Calu3 (cell line): ENCODE results near the gene CACNA1S. TPM values are rescaled to one million over a fixed set of nuclear protein-coding genes. Genes with fewer than 3 reads are reported as not detected.

Experiments used
- BruUV-seq: library from RNA; stranded (reverse); fragments of 400-500 nt; replicated peaks from 2 replicates; lab custom pipeline; 2021; lab: Mats Ljungman, UMichigan
- CTCF ChIA-PET: fragments of 300-600 bp; sonication (Branson Sonifier 250); formaldehyde crosslinking; loops from one replicate; lab custom pipeline; 2022; ENCODE audit warnings: antibody characterized with exemption; lab: Charles Lee
- DNase-seq: peaks from one replicate; pipeline ENCODE4 v3.0.0; 2022
- H3K27ac Mint-ChIP-seq: one replicate; pipeline ENCODE4 v1.8.0; 2022; ENCODE audit warnings: mixed read lengths; ENCODE audit not compliant: unreplicated experiment
- H3K27me3 Mint-ChIP-seq: one replicate; pipeline ENCODE4 v1.8.0; 2022; ENCODE audit warnings: mixed read lengths; ENCODE audit not compliant: unreplicated experiment
- H3K36me3 Mint-ChIP-seq: one replicate; pipeline ENCODE4 v1.8.0; 2022; ENCODE audit warnings: mild to moderate bottlenecking, moderate library complexity, mixed read lengths; ENCODE audit not compliant: insufficient read depth, unreplicated experiment
- H3K4me1 Mint-ChIP-seq: one replicate; pipeline ENCODE4 v1.8.0; 2022; ENCODE audit warnings: mild to moderate bottlenecking, low read depth, mixed read lengths; ENCODE audit not compliant: unreplicated experiment
- H3K4me3 Mint-ChIP-seq: one replicate; pipeline ENCODE4 v1.8.0; 2022; ENCODE audit warnings: mild to moderate bottlenecking, low read depth, moderate library complexity, mixed read lengths; ENCODE audit not compliant: unreplicated experiment
- H3K9me3 Mint-ChIP-seq: one replicate; pipeline ENCODE4 v1.8.0; 2022; ENCODE audit warnings: low read depth, mixed read lengths; ENCODE audit not compliant: unreplicated experiment
- CTCF ChIP-seq: fragments of 200-600 bp; IDR thresholded peaks from one replicate; pipeline ENCODE4 v1.8.0; 2022; ENCODE audit warnings: antibody characterized with exemption; ENCODE audit not compliant: unreplicated experiment
- intact Hi-C: fragments of 100-400 bp; cut with micrococcal nuclease; formaldehyde crosslinking; loops from one replicate; pipeline ENCODE4 v1.10.0; 2022; ENCODE audit not compliant: unreplicated experiment
- total RNA-seq: library from RNA; stranded (reverse); gene quantifications from 2 replicates; pipeline ENCODE4 v1.2.3, GENCODE V29; 2022

The CACNA1S gene
- total RNA-seq, 1 experiment from 2014 or later: not detected

GRCh38 chr1:201141418-201141817 lies 29.2 kb upstream of the CACNA1S start:
- CTCF ChIA-PET: no interaction called here
- intact Hi-C loops: no loop called here
- Mint-ChIP-seq H3K27me3 (no peaks in the 10 kb centered on the region), H3K36me3 (peaks cover 32% of the 10 kb centered on the region), H3K4me3 (no peak overlapping the region), H3K27ac (no peak overlapping the region), H3K9me3 (no peaks in the 10 kb centered on the region), H3K4me1 (no peaks in the 10 kb centered on the region)
- DNase-seq: no peak
- BruUV-seq: no TSS peak
- TF ChIP-seq CTCF: no peak

DNA sequence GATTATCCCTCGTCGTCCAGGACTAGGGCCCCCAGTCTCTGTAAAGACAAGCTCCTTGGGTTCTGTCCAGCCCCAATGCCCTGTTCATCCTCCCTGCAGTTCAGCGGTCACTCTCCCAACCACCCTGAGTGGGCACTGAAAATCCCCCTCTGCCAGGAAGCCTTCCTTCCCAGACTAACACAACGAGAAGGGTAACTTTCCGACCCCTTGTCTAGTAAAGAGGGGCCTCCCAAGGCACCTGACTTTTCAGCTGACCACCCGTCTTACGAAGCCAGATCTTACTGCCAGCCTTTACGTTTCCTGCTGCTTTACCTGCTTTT lies 28.7 kb upstream of the CACNA1S start:
- intact Hi-C loops: no loop called here
- H3K27me3 Mint-ChIP-seq: no peaks in the 10 kb centered on the region
- H3K9me3 Mint-ChIP-seq: no peaks in the 10 kb centered on the region
- no peak overlapping the region for H3K27ac Mint-ChIP-seq
- no peaks in the 10 kb centered on the region for H3K4me1 Mint-ChIP-seq
- BruUV-seq: no TSS peak
- no peak for DNase-seq
- H3K4me3 Mint-ChIP-seq: no peak overlapping the region
- no peak for TF ChIP-seq CTCF
- peaks cover 32% of the 10 kb centered on the region for H3K36me3 Mint-ChIP-seq
- CTCF ChIA-PET: interaction anchor here (0.6 kb wide), 1 partner anchor 1106 kb away, joined by 3 read pairs; no protein-coding TSS in a partner anchor

DNA sequence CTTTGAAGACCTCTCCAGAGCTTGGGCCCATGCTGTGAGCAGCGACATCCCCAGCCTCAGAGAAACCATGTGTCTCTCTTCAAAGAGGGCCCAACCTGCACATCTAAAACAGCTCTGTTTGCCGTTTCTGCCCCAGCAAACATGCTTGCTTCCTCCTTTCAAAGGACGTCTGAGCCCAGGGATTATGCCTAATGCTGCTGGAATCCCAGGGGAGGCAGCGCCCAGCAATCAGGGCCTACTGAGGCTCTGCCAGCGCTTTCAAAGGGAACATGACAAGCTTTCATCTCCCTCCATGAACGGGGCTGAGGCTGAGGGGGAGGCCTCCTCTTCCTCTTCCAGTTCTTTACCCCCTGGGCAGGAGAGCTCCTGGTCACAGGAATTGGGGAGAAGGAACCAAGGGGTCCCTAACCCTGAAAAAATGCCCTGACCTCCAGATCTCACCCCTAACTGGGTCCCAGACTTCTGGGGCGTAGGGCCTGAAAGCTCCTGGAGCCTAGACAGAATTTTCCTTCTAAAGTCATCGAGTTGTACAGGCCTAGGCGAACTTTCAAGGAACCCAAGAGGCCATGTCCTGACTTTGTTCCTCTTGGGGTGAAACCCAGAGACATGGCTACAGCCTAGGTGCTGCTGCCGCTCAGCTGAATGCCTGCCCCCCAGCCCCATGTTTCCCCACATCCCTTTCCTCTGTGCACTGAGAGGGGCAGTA lies 28.2 kb upstream of the CACNA1S start:
- CTCF ChIA-PET: interaction anchor here (0.6 kb wide), 1 partner anchor 1106 kb away, joined by 3 read pairs; no protein-coding TSS in a partner anchor
- no peaks in the 10 kb centered on the region for H3K9me3 Mint-ChIP-seq
- intact Hi-C loops: no loop called here
- H3K4me3 Mint-ChIP-seq: no peak overlapping the region
- H3K27ac Mint-ChIP-seq: no peak overlapping the region
- no peak for DNase-seq
- no peaks in the 10 kb centered on the region for H3K4me1 Mint-ChIP-seq
- BruUV-seq: no TSS peak
- peaks cover 32% of the 10 kb centered on the region for H3K36me3 Mint-ChIP-seq
- TF ChIP-seq CTCF: no peak
- no peaks in the 10 kb centered on the region for H3K27me3 Mint-ChIP-seq

DNA sequence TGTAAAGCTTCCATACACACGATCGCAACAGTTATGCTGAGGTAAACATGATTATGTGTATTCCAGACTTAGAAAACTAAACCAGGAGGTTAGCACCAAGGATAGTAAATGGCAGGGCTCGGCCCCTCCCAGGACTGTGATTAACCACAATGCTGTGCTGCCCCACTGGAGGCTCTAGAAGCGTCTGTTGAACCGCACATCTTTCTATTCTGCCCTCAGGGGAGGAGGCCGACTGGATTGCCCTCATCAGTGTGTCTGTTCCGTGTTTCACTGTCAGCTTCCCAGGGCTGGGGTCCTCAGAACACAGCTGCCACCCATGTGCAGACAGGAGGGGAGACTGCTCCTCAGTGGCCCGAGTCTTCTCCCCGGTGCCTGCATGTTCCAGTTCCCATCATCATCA lies 27.5 kb upstream of the CACNA1S start:
- H3K4me1 Mint-ChIP-seq: no peaks in the 10 kb centered on the region
- no peak for TF ChIP-seq CTCF
- H3K9me3 Mint-ChIP-seq: no peaks in the 10 kb centered on the region
- no peak overlapping the region for H3K27ac Mint-ChIP-seq
- intact Hi-C loops: no loop called here
- H3K36me3 Mint-ChIP-seq: peaks cover 25% of the 10 kb centered on the region
- no TSS peak for BruUV-seq
- H3K4me3 Mint-ChIP-seq: no peak overlapping the region
- DNase-seq: no peak
- CTCF ChIA-PET: no interaction called here
- no peaks in the 10 kb centered on the region for H3K27me3 Mint-ChIP-seq
